Pons (tissue), 1 donor: Measurements from ENCODE around the gene PSME3IP1.
"Not testable (repeated sequence)": the region's sequence is repeated elsewhere in the genome, so short reads cannot be mapped to it uniquely, and the experiment has no call there.

ENCODE experiments used
- DNase-seq: peaks from one replicate; pipeline ENCODE4 v3.0.0-alpha.2; 2016; ENCODE audit warnings: low spot score

The PSME3IP1 gene

DNA sequence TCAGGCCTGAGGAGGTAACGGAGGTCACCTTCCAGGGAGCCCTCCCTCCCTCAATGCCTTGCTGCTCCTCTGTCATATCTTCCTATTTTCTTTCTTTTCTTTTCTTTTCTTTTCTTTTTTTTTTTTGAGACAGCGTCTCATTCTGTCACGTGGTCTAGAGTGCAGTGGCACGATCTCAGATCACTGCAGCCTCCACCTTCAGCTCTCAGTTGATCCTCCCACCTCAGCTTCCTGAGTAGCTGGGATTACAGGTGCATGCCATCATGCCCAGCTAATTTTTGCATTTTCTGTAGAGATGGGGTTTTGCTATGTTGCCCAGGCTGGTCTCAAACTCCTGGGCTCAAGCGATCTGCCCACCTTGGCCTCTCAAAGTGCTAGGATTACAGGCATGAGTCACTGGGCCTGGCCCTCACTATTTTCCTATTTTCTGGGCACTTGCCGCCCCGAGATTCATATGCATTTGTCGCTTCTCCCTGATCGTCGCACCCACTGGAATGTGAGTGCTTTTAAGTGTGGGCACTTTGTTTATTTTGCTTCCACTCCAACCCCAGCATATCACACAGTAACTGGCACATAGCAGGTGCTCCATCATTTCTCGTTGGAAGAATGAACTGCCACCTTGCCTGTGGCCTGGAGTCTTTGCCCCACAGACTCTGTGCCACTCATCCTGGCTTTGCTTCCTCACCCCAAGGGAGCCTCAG is 61.7 kb downstream of the PSME3IP1 start:
- DNase-seq: no peak

DNA sequence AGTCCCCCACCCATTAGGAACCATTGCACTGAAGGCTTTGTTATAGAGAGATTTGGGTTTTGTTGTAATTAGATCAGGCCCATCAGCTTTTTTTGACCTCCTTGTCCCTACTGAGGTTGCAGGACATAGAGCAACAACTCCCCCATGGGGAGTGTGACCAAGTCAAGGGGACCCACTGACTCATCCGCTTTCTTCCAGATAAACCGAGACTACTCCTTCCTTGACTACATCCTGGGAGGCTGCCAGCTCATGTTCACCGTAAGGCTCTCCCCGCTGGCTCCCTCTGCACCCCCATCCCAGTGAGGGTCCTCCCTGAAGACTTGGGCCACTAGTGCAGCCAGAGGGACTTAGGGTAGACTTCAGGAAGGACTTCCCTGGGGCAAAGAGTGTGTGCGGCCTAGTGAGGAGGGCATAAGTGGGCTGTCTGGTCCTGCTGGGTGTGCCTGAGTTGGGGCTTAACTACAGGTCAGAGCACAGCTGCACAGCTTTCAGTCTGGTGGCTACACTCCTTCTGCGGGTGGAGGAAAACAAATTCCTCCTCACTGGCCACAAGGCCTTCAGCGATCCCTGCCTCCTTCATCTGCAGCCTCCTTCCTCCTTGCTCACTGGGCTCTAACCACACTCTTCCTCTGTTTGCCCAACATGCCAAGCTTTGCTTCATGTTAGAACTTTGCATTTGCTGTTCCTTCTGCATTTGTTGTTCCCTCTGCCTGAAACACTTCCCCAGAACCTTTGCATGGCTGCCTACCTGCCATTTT is 62.4 kb downstream of the PSME3IP1 start:
- no peak for DNase-seq

DNA sequence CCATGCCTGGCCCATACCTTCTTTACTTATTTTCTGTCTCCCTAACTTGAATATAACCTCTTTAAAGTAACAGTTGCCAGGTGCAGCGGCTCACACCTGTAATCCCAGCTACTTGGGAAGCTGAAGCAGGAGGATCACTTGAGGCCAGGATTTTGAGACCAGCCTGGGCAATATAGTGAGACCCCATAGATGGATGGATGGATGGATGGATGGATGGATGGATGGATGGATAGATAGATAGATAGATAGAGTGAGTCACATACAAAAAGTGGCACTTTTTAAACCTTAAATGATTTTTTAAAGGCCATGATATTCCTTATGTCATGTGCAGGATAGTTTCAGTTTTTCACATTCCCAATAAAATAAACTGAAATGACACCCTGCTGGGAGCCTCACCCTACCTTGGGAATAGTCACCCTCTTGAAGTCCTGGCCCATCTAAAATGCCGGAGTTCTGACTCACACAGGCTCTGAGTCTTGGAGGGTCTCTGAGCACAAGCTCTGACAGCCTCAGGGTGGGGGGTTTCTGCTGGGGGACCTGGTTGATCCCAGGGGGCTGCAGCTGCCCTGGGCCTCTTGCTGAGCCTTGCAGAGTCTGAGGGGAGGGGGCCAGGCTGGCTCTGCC is 67.3 kb downstream of the PSME3IP1 start:
- DNase-seq: no peak

DNA sequence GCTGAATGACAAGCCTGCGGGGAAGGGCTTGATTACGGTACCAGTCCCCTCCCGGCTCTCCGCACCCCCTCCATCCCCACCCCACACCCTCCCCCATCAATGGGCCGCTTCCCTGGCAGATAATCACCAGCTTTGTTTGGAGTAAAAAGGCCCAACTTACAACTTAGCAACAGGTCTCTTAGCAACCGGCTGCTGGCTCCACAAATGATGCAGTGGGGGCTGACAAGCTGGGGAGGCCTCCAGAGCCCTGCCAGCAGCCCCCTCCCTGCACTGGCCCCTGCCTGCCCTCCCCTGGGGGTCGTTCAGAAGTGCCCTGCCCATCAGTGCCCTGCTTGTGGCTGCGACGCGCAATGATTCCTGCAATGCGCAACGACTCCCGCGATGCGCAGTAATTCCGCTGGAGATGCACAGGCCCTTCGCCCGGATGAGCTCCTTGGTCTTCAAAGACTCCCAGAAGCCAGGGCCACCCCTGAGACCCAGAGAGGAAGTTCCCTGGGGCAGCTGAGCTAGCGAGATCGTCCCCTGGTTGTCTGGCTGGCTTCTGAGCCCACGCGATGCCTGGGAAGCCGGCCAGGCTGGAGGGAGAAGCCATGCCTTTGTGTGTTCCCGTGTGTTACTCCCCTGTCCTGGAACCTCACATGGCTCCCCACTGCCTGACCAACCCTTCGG is 70.2 kb downstream of the PSME3IP1 start:
- DNase-seq: peak; percentile 98

DNA sequence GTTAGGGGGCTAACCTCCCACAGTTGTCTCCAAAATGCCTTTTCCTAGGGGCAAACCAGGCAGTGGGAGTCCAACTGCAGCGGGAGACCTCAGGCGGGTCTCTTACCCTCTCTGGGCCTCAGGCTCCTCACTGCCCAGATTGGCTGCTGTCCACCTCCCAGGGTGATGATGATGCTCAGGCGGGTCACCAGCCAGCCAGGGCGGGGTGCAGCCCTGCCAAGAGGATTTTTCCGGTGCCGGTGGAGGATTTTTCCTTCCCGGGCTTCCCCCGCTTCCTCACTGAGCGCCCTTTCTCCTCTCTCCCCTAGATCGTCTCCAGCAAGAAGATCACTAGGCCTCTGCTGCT is 70.7 kb downstream of the PSME3IP1 start:
- no peak for DNase-seq

DNA sequence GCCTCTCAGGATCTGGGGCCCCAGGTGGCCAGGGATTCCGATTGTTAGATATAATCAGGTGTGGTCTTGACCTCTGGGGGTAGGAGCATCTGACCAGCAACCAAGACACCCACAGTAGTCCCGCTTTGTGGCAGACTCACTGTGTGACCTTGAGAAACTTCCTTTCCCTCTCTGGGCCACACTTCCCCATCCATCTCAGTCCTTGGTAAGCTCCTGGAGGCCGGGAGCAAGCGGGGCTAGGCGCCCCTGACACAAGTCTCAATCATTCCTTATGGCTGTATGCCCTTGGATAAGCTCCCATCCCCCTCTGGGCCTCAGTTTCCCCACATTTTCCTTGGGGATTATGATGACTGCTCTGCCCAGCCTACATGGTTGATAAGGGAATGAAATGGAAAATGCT is 72.2 kb downstream of the PSME3IP1 start:
- DNase-seq: no peak

DNA sequence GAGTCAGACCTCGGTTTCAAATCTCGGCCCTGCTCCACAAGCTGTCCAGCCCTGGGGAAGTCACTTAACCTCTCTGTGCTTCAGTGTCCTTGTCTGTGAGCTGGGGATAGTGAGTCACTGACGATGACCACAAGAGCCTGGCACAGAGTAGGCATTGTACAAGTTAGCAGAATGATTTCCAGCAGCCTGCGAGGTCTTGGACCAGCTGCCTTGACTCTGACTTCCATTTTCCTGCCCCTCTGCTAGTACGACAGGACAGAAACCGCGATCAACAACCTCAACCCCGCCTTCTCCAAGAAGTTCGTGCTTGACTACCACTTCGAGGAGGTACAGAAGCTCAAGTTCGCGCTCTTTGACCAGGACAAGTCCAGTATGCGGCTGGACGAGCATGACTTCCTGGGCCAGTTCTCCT is 72.8 kb downstream of the PSME3IP1 start:
- DNase-seq: peak; percentile 79

DNA sequence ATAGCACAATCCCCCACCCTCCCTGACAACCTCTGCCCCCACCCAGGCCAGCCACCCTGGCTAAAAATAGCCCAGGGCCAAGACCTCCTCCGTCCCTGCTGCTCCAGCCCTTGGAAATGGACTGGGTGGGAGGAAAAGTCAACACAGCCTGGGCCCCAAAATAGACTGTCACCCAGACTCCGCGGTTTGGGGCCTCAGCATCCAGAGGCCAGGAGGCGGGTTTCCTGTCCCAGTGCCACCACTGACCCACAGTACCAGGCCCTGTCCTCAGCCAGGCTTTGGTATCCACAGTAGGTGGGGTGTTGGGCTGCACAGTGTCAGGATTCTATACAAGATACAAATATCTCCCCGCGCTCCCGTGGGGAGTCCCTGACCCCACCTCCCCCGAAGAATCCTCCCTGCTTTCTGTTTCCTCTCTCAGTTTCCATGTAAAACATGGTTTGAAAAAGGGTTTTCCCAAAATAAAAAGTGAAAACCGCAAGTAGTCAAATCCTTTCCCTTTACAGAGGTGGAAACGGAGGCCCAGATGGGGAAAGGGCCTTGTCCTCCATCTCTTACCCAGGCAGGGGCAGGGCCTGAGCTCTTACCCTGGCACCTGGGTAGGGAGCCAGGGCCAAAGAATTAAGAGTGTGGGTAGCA is 73.3 kb downstream of the PSME3IP1 start:
- no peak for DNase-seq

DNA sequence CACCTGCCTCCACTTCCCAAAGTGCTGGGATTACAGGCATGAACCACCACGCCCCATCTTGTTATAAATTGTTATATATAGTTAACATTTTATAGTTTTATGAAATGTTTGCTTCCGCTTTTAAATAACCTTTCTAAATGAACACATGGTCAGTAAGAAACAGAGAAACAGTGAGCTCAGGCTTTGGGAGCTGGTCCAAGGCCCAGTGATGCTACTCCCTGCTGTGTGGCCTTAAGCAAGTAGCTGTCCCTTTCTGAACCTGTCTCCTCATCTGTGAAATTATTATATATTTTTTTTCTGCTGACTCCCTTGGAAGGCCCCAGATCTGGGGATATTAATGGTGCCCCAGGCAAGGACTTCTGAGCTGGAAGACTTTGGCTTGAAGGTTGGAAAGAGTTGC is 74.4 kb downstream of the PSME3IP1 start:
- no peak for DNase-seq

DNA sequence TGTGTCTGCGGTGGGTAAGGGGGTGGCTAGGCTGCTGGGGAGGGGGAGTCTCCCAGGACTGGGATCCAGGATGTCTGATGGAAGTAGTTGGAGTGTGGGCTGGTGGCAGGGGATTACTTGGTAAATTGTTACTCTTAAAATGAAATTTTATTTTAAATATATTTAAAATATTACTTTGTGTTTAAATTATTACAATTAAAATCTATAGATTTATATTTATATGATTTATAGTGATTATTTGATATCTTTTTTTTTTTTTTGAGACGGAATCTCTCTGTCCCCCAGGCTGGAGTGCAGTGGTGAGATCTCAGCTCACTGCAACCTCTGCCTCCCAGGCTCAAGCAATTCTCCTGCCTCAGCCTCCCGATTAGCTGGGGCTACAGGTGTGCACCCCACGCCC is 74.9 kb downstream of the PSME3IP1 start:
- DNase-seq: no peak

DNA sequence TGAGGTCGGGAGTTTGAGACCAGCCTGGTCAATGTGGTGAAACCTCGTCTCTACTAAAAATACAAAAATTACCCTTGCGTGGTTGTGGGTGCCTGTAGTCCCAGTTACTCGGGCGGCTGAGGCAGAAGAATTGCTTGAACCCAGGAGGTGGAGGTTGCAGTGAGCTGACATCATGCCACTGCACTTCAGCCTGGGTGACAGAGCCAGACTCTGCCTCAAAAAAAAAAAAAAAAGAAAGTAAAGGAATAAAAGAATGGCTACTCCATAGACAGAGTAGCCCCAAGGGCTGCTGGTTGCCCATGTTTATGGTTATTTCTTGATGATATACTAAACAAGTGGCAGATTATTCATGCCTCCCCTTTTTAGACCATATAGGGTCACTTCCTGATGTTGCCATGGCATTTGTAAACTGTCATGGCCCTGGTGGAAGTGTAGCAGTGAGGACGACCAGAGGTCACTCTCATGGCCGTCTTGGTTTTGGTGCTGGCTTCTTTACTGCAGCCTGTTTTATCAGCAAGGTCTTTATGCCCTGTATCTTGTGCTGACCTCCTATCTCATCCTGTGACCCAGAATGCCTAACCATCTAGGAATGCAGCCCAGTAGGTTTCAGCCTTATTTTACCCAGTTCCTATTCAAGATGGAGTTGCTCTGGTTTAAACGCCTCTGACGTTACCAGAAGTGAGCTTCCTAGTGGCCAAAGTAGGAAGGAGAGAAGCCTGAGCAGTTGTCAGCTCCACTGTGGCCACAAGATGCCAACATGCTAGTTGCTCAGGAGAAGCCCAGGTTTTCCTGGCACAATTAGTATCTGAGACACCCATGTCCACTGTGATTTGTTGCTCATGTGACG is 76.4 kb downstream of the PSME3IP1 start:
- not testable (repeated sequence) for DNase-seq

DNA sequence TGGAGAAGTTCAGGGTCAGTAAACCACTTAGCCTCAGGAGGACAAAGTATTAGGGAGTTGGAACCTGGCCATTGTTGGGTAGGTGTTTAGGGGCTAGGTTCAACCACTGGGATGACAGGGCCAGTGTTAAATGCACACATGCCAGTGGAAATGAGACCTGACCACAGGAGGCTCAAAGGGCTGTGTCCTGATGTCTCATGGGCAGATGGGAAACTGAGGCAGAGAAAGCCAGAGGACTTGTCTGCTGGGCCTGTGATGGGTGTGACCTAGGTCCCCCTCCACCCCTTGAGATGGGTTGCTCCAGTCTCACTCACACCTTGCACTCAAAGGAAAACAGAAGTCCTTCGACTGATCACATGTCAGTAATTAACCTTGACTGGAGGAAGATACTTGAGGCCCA is 77.4 kb downstream of the PSME3IP1 start:
- DNase-seq: no peak

DNA sequence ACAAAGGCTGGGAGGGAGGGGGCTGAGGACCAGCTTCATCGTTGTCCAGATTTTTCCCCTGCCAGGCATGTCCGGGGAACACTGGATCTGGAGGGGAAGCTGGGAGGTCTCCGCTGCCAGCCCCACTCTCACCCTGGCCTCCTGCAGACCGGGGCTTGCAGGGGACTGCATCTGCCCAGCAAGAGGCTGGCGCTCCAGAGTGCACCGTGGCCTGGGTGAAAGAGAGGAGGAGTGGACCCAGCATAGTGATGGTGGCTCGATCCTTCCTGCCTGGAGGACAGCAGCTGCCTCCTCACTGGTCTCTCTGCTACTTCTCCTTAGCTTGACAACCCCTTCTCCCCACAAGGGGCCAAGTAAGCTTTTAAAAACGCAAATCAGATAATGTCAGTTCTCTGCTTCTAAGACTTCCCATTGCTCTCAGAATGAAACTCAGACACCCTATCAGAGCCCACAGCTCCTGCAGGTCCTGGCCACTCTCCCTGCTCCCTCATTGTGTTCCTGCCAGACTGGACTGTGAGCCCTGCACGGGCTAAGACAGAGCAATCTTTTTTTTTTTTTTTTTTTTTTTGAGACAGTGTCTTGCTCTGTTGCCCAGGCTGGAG is 78.4 kb downstream of the PSME3IP1 start:
- DNase-seq: no peak

DNA sequence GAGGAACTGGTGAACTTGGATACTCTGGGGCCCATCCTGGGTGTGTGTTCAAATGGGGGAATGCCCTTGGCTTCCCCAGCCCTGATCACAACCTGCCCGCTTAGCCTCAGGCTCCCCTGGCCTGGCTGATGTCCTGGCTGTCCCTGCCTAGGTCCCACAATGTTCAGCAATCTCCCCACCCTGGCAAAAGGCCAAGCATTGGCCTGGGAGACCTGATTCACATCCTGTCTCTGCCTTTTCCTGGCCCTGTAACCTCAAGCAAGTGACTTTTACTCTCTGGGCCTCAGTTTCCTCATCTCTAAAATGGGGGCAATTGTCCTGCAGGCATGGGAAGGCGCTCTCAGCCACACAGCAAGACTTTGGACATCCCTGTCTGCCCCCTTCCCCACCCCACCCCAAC is 79.1 kb downstream of the PSME3IP1 start:
- no peak for DNase-seq

DNA sequence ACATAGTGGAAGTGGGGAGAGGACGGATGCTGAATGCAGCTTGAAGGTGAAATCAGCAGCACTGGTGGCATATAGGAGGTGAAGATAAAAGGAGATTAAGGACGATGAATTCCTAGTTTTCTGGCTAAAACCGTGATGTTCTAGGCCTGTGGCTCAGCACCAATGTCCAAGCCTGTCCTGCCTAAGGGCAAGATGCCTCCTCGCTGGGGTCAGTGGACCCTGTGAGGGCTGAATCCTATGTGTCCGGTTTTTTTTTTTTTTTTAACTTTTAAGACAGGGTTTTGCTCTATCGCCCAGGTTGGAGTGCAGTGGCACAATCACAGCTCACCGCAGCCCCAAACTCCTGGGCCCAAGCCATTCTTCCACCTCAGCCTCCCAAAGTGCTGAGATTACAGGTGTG is 80.7 kb downstream of the PSME3IP1 start:
- DNase-seq: no peak

DNA sequence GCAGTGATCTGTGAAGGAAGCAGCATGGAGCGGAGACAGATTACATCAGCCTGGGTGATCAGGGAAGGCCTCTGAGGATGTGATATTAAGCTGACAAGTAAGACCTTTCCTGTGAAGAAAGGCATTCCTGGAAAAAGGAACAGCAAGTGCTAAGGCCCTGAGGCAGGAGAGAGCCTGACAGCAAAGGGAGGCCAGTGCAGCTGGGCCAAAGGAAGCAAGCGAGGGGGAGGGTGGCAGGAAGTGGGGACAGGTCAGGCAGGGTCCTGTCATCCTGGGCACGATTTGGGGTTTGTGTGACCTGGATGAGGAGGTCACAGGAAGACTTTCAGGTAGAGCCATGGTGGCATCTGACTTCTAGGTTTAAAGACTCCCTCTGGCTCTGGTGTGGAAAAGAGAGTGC is 81.1 kb downstream of the PSME3IP1 start:
- no peak for DNase-seq

DNA sequence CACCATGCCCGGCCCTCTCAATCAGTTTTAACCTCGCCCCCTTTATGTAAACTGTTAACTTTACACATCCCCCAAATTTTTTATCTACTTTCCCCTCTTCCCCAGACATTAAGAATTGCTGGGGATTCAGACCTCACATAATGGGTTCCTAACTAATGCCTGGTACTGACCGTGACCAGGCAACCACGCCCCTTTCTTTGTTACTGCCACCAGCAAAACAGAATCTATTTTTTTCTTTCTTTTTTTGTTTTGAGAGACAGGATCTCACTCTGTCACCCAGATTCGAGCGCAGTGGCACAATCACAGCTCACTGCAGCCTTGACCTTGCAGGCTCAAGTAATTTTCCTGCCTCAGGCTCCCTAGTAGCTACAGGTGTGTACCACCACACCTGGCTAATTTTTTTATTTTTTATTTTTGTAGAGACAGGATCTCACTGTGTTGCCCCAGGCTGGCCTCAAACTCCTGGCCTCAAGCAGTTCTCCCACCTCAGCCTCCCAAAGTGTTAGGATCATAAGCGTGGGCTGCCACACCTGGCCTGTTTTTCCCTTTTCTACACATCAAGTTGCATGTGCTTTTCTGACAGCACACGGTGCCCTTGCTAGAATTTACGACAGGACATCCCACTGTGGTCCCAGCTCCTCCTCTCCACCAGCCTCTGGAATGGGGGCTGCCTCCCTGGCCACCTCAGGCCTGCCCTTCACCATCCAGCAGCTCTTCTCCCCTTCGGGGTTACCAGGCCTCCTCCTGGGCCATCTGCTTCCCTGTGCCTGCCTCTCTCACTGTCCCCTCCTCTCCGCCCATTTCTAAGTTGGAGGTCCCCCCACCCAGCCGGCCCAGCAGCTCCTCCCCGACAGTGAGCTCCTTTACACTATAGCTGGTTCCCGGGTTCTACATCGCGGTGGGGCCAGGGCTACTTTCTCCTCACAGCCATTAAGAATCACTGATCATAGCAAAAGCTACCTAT is 82.7 kb downstream of the PSME3IP1 start:
- peak; percentile 76 for DNase-seq
